Mesothelial cell of epicardium (in vitro differentiated cells): ENCODE measurements around the gene TAS2R40. TPM values are rescaled to one million over a fixed set of nuclear protein-coding genes. Genes with fewer than 3 reads are reported as not detected.

Experiments
- DNase-seq, 2 experiments: peaks; one replicate each; pipeline ENCODE4 v3.0.0; 2021; ENCODE audit warnings: low spot score in 2 of 2; ENCODE audit not compliant: unreplicated experiment in 2 of 2
- H3K27ac Mint-ChIP-seq: 2 replicates; pipeline ENCODE4 v1.8.0; 2021; ENCODE audit warnings: mixed read lengths
- H3K27me3 Mint-ChIP-seq: 2 replicates; pipeline ENCODE4 v1.8.0; 2021; ENCODE audit warnings: low read depth, mixed read lengths
- H3K36me3 Mint-ChIP-seq: 2 replicates; pipeline ENCODE4 v1.8.0; 2021; ENCODE audit warnings: mixed read lengths
- H3K4me1 Mint-ChIP-seq: 2 replicates; pipeline ENCODE4 v1.8.0; 2021; ENCODE audit warnings: mixed read lengths
- H3K4me3 Mint-ChIP-seq: 2 replicates; pipeline ENCODE4 v1.8.0; 2021; ENCODE audit warnings: mild to moderate bottlenecking, moderate library complexity, mixed read lengths
- H3K9me3 Mint-ChIP-seq: 2 replicates; pipeline ENCODE4 v1.8.0; 2021; ENCODE audit warnings: mixed read lengths
- CTCF ChIP-seq: fragments of 200-600 bp; sonication (generic); IDR thresholded peaks from one replicate; pipeline ENCODE4 v1.5.0; 2021; ENCODE audit warnings: antibody characterized with exemption; ENCODE audit not compliant: unreplicated experiment
- total RNA-seq: library from RNA; stranded (reverse); gene quantifications from 3 replicates; pipeline ENCODE4 v1.2.1, GENCODE V29; 2021

Gene TAS2R40
- total RNA-seq, 1 donor from 2014 or later, result not detected

GRCh38 chr7:143227806-143228205 lies 6.0 kb downstream of the TAS2R40 start:
- H3K36me3 Mint-ChIP-seq, result no peaks in the 10 kb centered on the region
- DNase-seq, result no peak
- H3K27me3 Mint-ChIP-seq, result peaks cover 2% of the 10 kb centered on the region
- H3K27ac Mint-ChIP-seq, result no peak overlapping the region
- H3K4me1 Mint-ChIP-seq, result peaks cover 21% of the 10 kb centered on the region
- H3K4me3 Mint-ChIP-seq, result no peak overlapping the region
- peaks cover 4% of the 10 kb centered on the region for H3K9me3 Mint-ChIP-seq
- TF ChIP-seq CTCF, result no peak

- peak overlapping the region; percentile 22 for H3K27ac Mint-ChIP-seq
- no peak for TF ChIP-seq CTCF
- H3K4me3 Mint-ChIP-seq, result no peak overlapping the region
- no peak for DNase-seq
- no peaks in the 10 kb centered on the region for H3K36me3 Mint-ChIP-seq
- peaks cover 13% of the 10 kb centered on the region for H3K9me3 Mint-ChIP-seq
- H3K27me3 Mint-ChIP-seq, result no peaks in the 10 kb centered on the region
- H3K4me1 Mint-ChIP-seq, result peaks cover 17% of the 10 kb centered on the region
Observed at GRCh38 chr7:143229054-143229790, 7.4 kb downstream of the TAS2R40 start.

GRCh38 chr7:143230602-143231457 lies 9.0 kb downstream of the TAS2R40 start:
- Mint-ChIP-seq H3K36me3 (no peaks in the 10 kb centered on the region), H3K4me3 (no peak overlapping the region), H3K4me1 (peaks cover 14% of the 10 kb centered on the region), H3K9me3 (peaks cover 21% of the 10 kb centered on the region), H3K27me3 (no peaks in the 10 kb centered on the region), H3K27ac (no peak overlapping the region)
- no peak for DNase-seq
- no peak for TF ChIP-seq CTCF

GRCh38 chr7:143233816-143234532 lies 12.1 kb downstream of the TAS2R40 start:
- DNase-seq, result no peak
- Mint-ChIP-seq H3K4me3 (no peak overlapping the region), H3K36me3 (peaks cover 2% of the 10 kb centered on the region), H3K27me3 (no peaks in the 10 kb centered on the region), H3K27ac (no peak overlapping the region), H3K9me3 (peaks cover 37% of the 10 kb centered on the region), H3K4me1 (peaks cover 5% of the 10 kb centered on the region)
- no peak for TF ChIP-seq CTCF

GRCh38 chr7:143234533-143234875 lies 12.7 kb downstream of the TAS2R40 start:
- TF ChIP-seq CTCF, result no peak
- no peak overlapping the region for H3K27ac Mint-ChIP-seq
- peaks cover 37% of the 10 kb centered on the region for H3K9me3 Mint-ChIP-seq
- H3K4me3 Mint-ChIP-seq, result no peak overlapping the region
- no peak for DNase-seq
- H3K4me1 Mint-ChIP-seq, result peaks cover under 1% of the 10 kb centered on the region
- H3K36me3 Mint-ChIP-seq, result peaks cover 2% of the 10 kb centered on the region
- H3K27me3 Mint-ChIP-seq, result no peaks in the 10 kb centered on the region
